K562 (cell line): ENCODE data around the gene LTA4H. TPM values are rescaled to one million over a fixed set of nuclear protein-coding genes. Genes with fewer than 3 reads are reported as not detected.

Source experiments
- ARID1B ChIP-seq: fragments of 450-650 bp; IDR thresholded peaks from 2 replicates; pipeline ENCODE4 v1.6.1; 2016; ENCODE audit warnings: antibody characterized with exemption, mild to moderate bottlenecking, inconsistent platforms
- ATF3 ChIP-seq, 2 experiments: fragments of 450-650 bp in 1 of 2; sonication (generic) in 1 of 2; formaldehyde crosslinking in 1 of 2; IDR thresholded peaks in 1 of 2; conservative IDR thresholded peaks in 1 of 2; 2 replicates each; pipeline versions ENCODE4 v1.6.1 to v1.8.1; 2016 to 2023; ENCODE audit warnings: mild to moderate bottlenecking in 2 of 2, moderate library complexity in 2 of 2, inconsistent platforms in 1 of 2, missing genetic modification reagents in 1 of 2
- BACH1 ChIP-seq: fragments of 200-800 bp; sonication (Bioruptor generic); IDR thresholded peaks from 2 replicates; pipeline ENCODE4 v1.6.1; 2016; ENCODE audit warnings: missing genetic modification characterization, missing compliant biosample characterization
- CUX1 ChIP-seq: fragments of 200-800 bp; sonication (Bioruptor generic); IDR thresholded peaks from 2 replicates; pipeline ENCODE4 v1.6.1; 2016; ENCODE audit warnings: missing genetic modification characterization, missing compliant biosample characterization
- DIDO1 ChIP-seq: fragments of 450-650 bp; IDR thresholded peaks from 2 replicates; pipeline ENCODE4 v1.6.1; 2016; ENCODE audit warnings: low read depth, missing biosample characterization, missing genetic modification characterization
- ELF4 ChIP-seq: fragments of 450-650 bp; formaldehyde crosslinking; IDR thresholded peaks from 2 replicates; pipeline ENCODE4 v1.4.0; 2022; ENCODE audit warnings: missing genetic modification characterization
- FOXJ2 ChIP-seq: fragments of 200-800 bp; sonication (Bioruptor generic); IDR thresholded peaks from 2 replicates; pipeline ENCODE4 v1.6.1; 2016; ENCODE audit warnings: missing genetic modification characterization, missing compliant biosample characterization
- ILK ChIP-seq: fragments of 450-650 bp; IDR thresholded peaks from 2 replicates; pipeline ENCODE4 v1.6.1; 2016; ENCODE audit warnings: missing genetic modification characterization, low read depth, mild to moderate bottlenecking, missing compliant biosample characterization, moderate library complexity, borderline replicate concordance
- KAT8 ChIP-seq: fragments of 450-650 bp; IDR thresholded peaks from 2 replicates; pipeline ENCODE4 v1.6.1; 2016; ENCODE audit warnings: low read depth, mild to moderate bottlenecking
- NR4A1 ChIP-seq, 2 experiments: fragments of 250-450 bp in 1 of 2; fragments of 450-650 bp in 1 of 2; sonication (Bioruptor Pico) in 1 of 2; IDR thresholded peaks; 2 replicates each; pipeline versions ENCODE4 v1.4.0 to v1.6.1; 2016 to 2020; ENCODE audit warnings: mild to moderate bottlenecking in 2 of 2, missing compliant biosample characterization in 1 of 2, missing genetic modification characterization in 1 of 2, moderate library complexity in 1 of 2
- RREB1 ChIP-seq: fragments of 250-450 bp; sonication (Bioruptor Pico); IDR thresholded peaks from 2 replicates; pipeline ENCODE4 v1.4.0; 2020
- SMARCA4 ChIP-seq: fragments of 450-650 bp; IDR thresholded peaks from 2 replicates; pipeline ENCODE4 v1.6.1; 2016
- ZNF785 ChIP-seq: fragments of 250-450 bp; sonication (Bioruptor Pico); IDR thresholded peaks from 2 replicates; pipeline ENCODE4 v1.4.0; 2020; ENCODE audit warnings: mild to moderate bottlenecking
- ZSCAN32 ChIP-seq: fragments of 450-650 bp; formaldehyde crosslinking; IDR thresholded peaks from 2 replicates; pipeline ENCODE4 v1.4.0; 2020; ENCODE audit warnings: mild to moderate bottlenecking, moderate library complexity
- polyA plus RNA-seq, 8 experiments: library from polyadenylated mRNA; depleted of rRNA in 4 of 8; stranded (reverse) in 5 of 8; unstranded in 3 of 8; fragments of >200 nt; fragmentation: Nextera tagmentation in 2 of 8; fragmentation: Illumina TruSeq in 1 of 8; extraction: Ambion mirVana in 2 of 8; extraction: Trizol in 1 of 8; gene quantifications; 2 replicates each; pipeline versions ENCODE4 v1.2.1 to v1.2.3, GENCODE V29; 2011 to 2014; ENCODE audit warnings: inconsistent platforms in 1 of 8, missing spikeins in 1 of 8
- total RNA-seq, 7 experiments: library from RNA; depleted of rRNA in 6 of 7; stranded (reverse); fragments of >200 nt in 6 of 7; fragmentation: Illumina TruSeq in 2 of 7; extraction: Trizol in 2 of 7; gene quantifications; 2 replicates each; pipeline versions ENCODE4 v1.2.1 to v1.2.3, GENCODE V29; 2011 to 2021; ENCODE audit warnings: low replicate concordance in 1 of 7

The LTA4H gene
- total and polyA plus RNA-seq, 9 of the 15 experiments (the other 6 are each of a cell fraction or from before 2014, with no cell fraction given) = 25.2 to 58.1 (median 40.5) TPM

- TF ChIP-seq RREB1 (CRISPR knock-in tag) = peak; percentile 96
- TF ChIP-seq BACH1 = peak; percentile 98
- 0 out of 2 replicates have a peak, but pooled peaks have one; percentile 33 for TF ChIP-seq ELF4 (CRISPR knock-in tag)
- peak; percentile 78; the same call in 1 of the 2 replicates for TF ChIP-seq NR4A1 (CRISPR knock-in tag; IDR thresholded peaks at IDR 0.05)
- peak; percentile 99 for TF ChIP-seq NR4A1 (tag; IDR thresholded peaks at IDR 0.05)
- peak; percentile 94 for TF ChIP-seq CUX1 (CRISPR knock-in tag)
- peak; percentile 65 for TF ChIP-seq ATF3 (IDR thresholded peaks at IDR 0.05)
- TF ChIP-seq ATF3 (CRISPR knock-in tag; conservative IDR thresholded peaks at IDR 0.05) = no peak
- peak; percentile 98 for TF ChIP-seq DIDO1 (tag)
- 0 out of 2 replicates have a peak, but pooled peaks have one; percentile 31 for TF ChIP-seq FOXJ2 (tag)
- peak; percentile 52; the same call in 1 of the 2 replicates for TF ChIP-seq ZSCAN32 (CRISPR knock-in tag)
- TF ChIP-seq ILK (tag) = peak; percentile 98
- no peak for TF ChIP-seq KAT8
- TF ChIP-seq ZNF785 (CRISPR knock-in tag) = peak; percentile 83; the same call in 1 of the 2 replicates
- peak; percentile 25; the same call in 1 of the 2 replicates for TF ChIP-seq ARID1B
- TF ChIP-seq SMARCA4 = peak; percentile 16; the same call in 1 of the 2 replicates
Observed at GRCh38 chr12:96083020-96083719, 47.8 kb upstream of the LTA4H start (continued).
